Activated CD8-positive, alpha-beta memory T cell treated with anti-CD3 and anti-CD28 coated beads, Interleukin-2, amount 10 ng/mL, durations not matched to agents 7 days and 5 days (primary cell): ENCODE results near the gene JPH2. TPM values are rescaled to one million over a fixed set of nuclear protein-coding genes. Genes with fewer than 3 reads are reported as not detected.

Experiments used
- ATAC-seq: fragments of 150-1000 bp; cut with Tn5 transposase; one replicate; pipeline ENCODE4 v1.10.0; 2021; ENCODE audit warnings: moderate library complexity
- CTCF ChIA-PET: fragments of 350-600 bp; sonication (Branson Sonifier 250); formaldehyde crosslinking; loops from one replicate; lab custom pipeline; 2021; ENCODE audit warnings: antibody characterized with exemption; lab: Charles Lee
- DNase-seq: peaks from one replicate; pipeline ENCODE4 v3.0.0-alpha.2; 2020
- H3K27ac Mint-ChIP-seq: one replicate; pipeline ENCODE4 v1.8.0; 2021; ENCODE audit warnings: mild to moderate bottlenecking, mixed read lengths
- H3K27me3 Mint-ChIP-seq: one replicate; pipeline ENCODE4 v1.8.0; 2021; ENCODE audit warnings: mixed read lengths
- H3K36me3 Mint-ChIP-seq: one replicate; pipeline ENCODE4 v1.8.0; 2021; ENCODE audit warnings: mild to moderate bottlenecking, mixed read lengths
- H3K4me1 Mint-ChIP-seq: one replicate; pipeline ENCODE4 v1.8.0; 2021; ENCODE audit warnings: mixed read lengths
- H3K4me3 Mint-ChIP-seq: one replicate; pipeline ENCODE4 v1.8.0; 2021; ENCODE audit warnings: mild to moderate bottlenecking, moderate library complexity, mixed read lengths
- H3K9me3 Mint-ChIP-seq: one replicate; pipeline ENCODE4 v1.8.0; 2022; ENCODE audit warnings: low read depth, mixed read lengths
- total RNA-seq, 2 experiments: library from RNA; stranded (reverse); gene quantifications; one replicate each; pipeline ENCODE4 v1.2.3, GENCODE V29; 2021

Gene JPH2
- total RNA-seq, 2 experiments from 2014 or later, result not detected

DNA sequence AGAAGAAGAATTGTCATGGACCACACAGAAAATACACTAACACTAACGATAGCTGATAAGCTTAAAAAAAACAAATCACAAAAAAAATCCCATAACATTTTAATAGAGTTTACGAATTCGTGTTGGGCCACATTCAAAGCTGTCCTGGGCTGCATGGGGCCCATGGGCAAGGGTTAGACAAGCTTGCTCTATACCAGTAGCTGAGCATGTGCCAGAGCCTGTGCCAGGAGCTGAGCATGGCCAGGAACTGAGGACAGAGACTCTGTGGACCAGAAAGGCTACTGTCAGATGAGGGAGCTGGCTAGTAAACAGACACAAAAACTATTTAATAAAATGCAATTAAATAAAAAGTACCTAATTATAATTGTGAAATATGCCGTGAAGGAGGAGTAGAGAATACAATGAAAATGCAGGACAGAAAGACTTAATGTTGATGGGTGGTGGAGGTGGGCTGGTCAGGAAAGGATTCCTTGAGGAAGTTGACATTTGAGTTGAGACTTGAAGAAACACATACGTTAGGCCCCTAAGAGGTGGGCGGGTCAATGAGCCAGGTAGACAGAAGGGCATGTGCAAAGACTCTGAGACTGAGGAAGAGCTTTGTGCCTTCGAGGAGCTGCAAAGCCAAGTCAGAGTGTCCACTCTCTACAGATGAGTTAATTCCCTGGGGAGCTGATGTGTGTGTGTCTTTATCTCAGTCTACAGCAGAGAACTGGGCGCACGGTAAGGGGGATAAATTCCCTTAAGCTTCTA lies 66.1 kb downstream of the JPH2 start:
- no peak for DNase-seq
- Mint-ChIP-seq H3K9me3 (no peaks in the 10 kb centered on the region), H3K36me3 (no peaks in the 10 kb centered on the region), H3K27me3 (peaks cover 31% of the 10 kb centered on the region), H3K4me1 (peaks cover 9% of the 10 kb centered on the region), H3K4me3 (no peak overlapping the region), H3K27ac (no peak overlapping the region)
- no peak for ATAC-seq
- CTCF ChIA-PET, result interaction anchor here (0.8 to 3.0 kb wide), 4 partner anchors 21 to 69 kb away, joined by 3 to 18 read pairs (median 4); no protein-coding TSS in a partner anchor

DNA sequence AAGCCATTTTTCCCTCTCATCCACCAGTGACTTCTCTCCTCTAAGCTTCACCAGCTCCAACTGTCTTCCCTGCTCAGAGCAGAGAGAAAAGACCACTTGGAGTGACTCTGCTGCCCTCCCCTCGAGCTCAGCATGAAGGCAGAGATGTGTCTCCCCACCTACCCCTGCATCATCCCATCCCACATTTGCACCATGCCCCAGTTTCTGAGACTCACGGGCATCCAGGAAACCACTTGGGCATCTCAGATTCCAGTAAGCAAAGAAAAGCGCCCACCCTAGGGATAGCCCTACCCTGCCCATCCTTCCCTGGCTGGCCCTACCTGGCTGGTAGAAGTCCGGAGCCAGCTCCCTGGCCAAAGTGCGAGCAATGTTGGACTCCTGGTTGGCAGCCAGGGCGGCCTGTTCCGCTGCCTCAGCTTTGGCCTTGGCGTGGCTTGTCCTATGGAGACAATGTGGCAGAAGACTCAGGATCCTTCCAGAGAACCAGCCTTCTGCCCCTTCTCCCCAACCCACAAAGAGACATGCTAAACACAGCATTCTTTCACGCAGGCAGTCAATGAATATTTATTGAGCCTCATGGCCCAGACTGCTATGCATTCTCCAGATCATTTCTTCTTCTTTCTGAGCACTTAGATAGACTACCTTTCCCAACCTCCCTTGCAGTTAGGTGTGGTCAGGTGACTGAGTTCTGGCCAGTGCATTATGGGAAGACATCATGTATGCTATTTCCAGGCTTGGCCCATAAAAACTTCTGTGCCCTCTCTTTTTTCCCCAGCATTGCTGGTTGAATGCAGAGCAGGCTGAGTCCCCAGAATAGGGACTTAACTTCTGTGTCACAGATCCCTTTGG lies 68.6 kb downstream of the JPH2 start:
- CTCF ChIA-PET, result interaction anchor here (0.7 to 4.9 kb wide), 11 partner anchors 35 to 580 kb away, joined by 3 to 129 read pairs (median 13); partner anchors contain the start of genes FITM2 and JPH2
- H3K9me3 Mint-ChIP-seq, result no peaks in the 10 kb centered on the region
- no peak overlapping the region for H3K27ac Mint-ChIP-seq
- peaks cover 9% of the 10 kb centered on the region for H3K4me1 Mint-ChIP-seq
- H3K36me3 Mint-ChIP-seq, result no peaks in the 10 kb centered on the region
- ATAC-seq (no peak), DNase-seq (no peak)
- no peak overlapping the region for H3K4me3 Mint-ChIP-seq
- H3K27me3 Mint-ChIP-seq, result peaks cover 36% of the 10 kb centered on the region

DNA sequence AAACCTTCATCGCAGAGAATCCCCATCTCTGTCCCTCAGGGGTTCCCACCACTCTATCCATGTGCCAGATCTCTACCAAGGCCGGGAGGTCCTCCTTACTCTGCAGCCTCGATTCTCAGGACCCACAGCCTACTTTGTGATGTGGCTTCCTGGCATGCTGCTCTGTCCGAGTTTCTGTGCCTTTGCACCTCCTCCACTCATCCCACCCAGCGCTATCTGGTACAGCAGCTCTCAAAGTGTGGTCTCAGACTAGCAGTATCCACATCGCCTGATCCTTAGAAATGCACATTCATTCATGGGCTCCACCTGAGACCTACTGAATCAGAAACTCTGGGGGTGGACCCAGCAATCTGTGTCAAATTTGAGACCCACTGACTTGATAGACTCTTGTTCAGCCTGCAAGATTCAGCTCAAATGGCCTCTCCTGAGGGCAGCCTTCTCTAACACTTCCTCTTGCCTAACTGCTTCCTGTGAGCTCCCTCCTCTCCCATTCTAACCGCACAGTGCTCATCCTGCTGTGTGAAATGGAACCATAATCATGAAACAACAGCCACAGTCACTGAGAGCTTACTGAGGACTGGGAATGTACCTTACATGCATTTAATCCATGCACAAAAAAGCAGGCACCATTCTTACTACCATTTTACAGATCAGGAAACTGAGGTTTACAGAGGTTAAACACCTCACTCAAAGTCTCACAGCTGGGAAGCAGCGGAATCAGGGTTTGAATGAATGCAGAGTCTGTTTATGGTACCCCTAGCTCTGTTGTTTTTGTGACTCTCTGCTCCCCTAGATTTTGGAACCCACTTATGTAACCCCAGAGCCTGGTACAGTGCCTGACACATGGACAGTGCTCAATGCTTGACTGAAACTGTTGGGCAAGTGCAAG lies 69.4 kb downstream of the JPH2 start:
- no peaks in the 10 kb centered on the region for H3K9me3 Mint-ChIP-seq
- no peak for ATAC-seq
- DNase-seq, result no peak
- CTCF ChIA-PET, result interaction anchor here (0.6 to 4.9 kb wide), 27 partner anchors 8 to 674 kb away, joined by 3 to 129 read pairs (median 4); partner anchors contain the start of genes FITM2 and JPH2
- peaks cover 9% of the 10 kb centered on the region for H3K4me1 Mint-ChIP-seq
- H3K27me3 Mint-ChIP-seq, result peaks cover 35% of the 10 kb centered on the region
- no peak overlapping the region for H3K4me3 Mint-ChIP-seq
- H3K36me3 Mint-ChIP-seq, result no peaks in the 10 kb centered on the region
- H3K27ac Mint-ChIP-seq, result no peak overlapping the region

DNA sequence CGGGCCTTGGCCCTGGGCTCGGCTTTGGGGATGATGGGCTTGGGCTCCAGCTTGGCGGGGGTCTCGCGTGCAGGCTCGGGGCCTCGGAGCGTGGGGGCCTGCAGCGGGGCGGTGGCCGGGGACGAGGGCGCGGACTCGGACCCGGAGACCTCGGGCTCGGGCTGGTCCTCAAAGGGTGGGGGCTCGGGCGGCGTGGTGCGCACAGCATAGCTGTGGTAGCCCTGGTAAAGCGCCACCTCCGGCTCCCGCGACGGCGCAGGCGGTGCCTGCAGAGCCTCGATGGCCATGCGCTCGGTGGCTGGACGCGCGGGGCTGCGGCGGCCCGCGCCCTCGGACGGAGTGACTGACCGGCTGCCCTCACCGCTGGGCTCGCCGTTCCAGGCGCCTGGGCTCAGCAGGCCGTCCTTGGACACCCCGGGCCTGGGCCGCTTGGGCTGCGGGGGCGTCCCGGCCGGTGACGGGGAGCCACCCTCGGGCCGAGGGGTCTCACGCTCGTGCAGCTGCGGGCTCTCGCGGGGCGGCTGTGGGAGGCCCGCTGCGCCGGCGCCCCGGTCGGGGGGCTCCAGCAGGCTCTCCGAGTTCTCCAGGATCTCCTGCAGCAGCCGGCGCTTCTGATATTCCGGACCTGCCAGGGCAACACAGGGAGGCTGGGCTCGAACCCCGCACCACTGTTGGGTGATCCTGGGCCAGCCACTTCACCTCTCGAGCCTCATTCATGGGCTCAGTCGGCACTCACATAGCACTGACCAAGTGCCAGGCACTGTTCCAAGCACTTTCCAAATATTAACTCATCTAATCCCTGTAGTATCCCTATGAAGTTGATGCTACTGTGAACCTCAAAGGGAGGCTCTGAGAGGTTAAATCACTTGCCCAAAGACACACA lies 71.0 kb downstream of the JPH2 start:
- H3K9me3 Mint-ChIP-seq, result no peaks in the 10 kb centered on the region
- DNase-seq (no peak), ATAC-seq (no peak)
- peaks cover 9% of the 10 kb centered on the region for H3K4me1 Mint-ChIP-seq
- no peak overlapping the region for H3K27ac Mint-ChIP-seq
- no peaks in the 10 kb centered on the region for H3K36me3 Mint-ChIP-seq
- CTCF ChIA-PET, result interaction anchor here (0.6 to 4.9 kb wide), 33 partner anchors 8 to 424 kb away, joined by 3 to 129 read pairs (median 5); partner anchors contain the start of genes FITM2 and JPH2
- H3K4me3 Mint-ChIP-seq, result no peak overlapping the region
- H3K27me3 Mint-ChIP-seq, result peaks cover 28% of the 10 kb centered on the region

DNA sequence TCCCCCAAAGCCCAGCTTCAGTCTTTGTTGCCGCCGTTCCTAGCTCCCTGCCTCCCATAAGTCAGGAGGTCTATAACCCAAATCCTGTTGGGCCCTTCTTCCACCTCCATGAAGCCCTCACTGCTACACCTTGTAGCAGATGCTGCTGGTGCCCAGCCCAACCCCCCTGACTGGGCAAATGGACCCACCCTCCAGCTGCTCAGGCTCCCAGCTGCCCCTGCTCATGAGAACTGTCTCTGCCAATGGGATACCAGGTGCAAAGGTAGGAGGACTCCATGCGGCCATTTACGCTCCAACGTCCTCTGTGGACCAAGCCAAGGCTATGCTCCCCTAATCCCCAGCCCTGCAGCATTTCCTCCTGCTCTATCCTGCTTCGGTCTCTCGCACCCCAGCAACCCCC lies 71.8 kb downstream of the JPH2 start:
- no peak for DNase-seq
- ATAC-seq, result no peak
- Mint-ChIP-seq H3K36me3 (no peaks in the 10 kb centered on the region), H3K27ac (no peak overlapping the region), H3K9me3 (no peaks in the 10 kb centered on the region), H3K4me1 (peaks cover 9% of the 10 kb centered on the region), H3K27me3 (peaks cover 25% of the 10 kb centered on the region), H3K4me3 (no peak overlapping the region)
- CTCF ChIA-PET, result interaction anchor here (1.2 to 4.9 kb wide), 2 partner anchors 74 to 80 kb away, joined by 3 to 129 read pairs; partner anchors contain the start of gene JPH2

DNA sequence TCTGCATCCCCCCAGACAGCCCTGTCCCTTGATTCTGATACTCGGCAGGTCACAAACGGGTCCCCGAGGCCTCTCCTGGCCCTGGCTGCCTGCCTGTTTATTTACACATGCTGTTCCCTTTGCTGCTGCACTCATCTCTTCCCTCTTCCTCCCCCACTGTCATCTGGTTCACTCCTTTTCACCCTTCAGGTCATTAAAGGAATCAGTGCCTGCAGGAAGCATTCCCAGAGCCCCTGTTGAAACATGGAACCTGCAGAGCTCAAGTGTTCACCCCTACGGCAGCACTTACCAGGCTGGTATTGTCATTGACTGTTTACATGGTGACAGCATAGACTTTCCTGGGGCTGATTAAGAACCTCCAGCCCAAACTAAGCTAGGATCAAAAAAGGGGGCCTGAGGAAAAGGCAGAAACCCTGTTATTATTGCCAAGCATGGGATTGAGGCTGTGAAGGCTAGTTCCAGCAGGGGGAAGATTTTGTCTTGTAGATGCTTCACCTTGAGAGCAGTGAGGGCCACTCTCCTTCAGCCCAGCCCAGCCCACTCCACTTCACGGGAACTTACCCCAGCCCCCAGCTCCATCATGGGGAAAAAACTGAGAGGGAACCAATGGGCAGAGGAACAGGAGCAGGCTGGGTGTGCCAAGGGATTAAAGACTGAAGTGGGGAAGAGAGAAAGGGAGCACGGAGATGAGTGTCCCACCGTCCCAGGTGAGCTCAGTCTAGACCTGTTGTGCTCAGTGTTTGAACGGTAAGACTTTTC lies 73.2 kb downstream of the JPH2 start:
- H3K27ac Mint-ChIP-seq, result no peak overlapping the region
- no peaks in the 10 kb centered on the region for H3K36me3 Mint-ChIP-seq
- no peak overlapping the region for H3K4me3 Mint-ChIP-seq
- H3K9me3 Mint-ChIP-seq, result no peaks in the 10 kb centered on the region
- H3K27me3 Mint-ChIP-seq, result peaks cover 31% of the 10 kb centered on the region
- CTCF ChIA-PET, result interaction anchor here (0.8 to 4.9 kb wide), 2 partner anchors 18 to 76 kb away, joined by 4 to 129 read pairs; partner anchors contain the start of gene JPH2
- H3K4me1 Mint-ChIP-seq, result peaks cover 9% of the 10 kb centered on the region
- ATAC-seq, result no peak
- DNase-seq, result no peak

DNA sequence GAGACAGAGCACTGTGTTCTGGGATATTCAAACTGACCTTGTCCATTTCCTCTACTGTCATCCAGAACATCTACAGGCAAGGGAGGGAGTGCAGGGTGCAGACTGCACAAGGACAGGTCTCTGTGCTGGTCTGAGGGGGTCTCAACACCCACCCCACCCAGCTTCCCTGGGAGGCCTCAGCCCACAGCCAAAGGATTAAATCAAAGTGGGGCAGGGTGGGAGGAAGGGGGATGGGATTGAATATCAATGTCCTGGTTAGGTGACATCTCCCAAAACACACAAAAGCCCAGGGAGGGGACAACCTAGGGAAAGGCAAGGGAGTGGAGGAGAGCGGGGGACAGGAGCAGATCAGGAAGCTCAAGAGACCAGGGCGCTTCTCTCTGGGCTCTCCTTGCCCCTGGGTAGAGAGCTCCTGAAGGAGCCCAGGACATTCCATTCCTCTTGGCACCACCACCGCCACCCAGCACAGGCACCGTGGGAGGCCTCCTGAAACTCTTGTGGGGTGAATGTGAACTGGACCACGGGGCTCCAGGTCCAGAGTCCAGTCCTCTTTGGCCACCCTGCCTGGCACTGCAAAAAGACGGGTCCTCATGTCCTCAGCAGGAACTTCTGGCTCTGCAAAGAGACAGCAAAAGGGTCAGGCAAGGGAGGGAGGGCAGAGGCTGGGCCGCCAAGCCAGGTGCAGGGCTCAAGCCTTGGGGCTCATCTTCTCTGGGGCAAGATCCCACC lies 73.9 kb downstream of the JPH2 start:
- H3K4me1 Mint-ChIP-seq, result peaks cover 9% of the 10 kb centered on the region
- H3K9me3 Mint-ChIP-seq, result no peaks in the 10 kb centered on the region
- CTCF ChIA-PET, result interaction anchor here (1.9 to 4.9 kb wide), 2 partner anchors 77 kb away, joined by 9 to 129 read pairs; partner anchors contain the start of gene JPH2
- no peak overlapping the region for H3K4me3 Mint-ChIP-seq
- H3K36me3 Mint-ChIP-seq, result no peaks in the 10 kb centered on the region
- ATAC-seq, result no peak
- peaks cover 34% of the 10 kb centered on the region for H3K27me3 Mint-ChIP-seq
- no peak overlapping the region for H3K27ac Mint-ChIP-seq
- no peak for DNase-seq

DNA sequence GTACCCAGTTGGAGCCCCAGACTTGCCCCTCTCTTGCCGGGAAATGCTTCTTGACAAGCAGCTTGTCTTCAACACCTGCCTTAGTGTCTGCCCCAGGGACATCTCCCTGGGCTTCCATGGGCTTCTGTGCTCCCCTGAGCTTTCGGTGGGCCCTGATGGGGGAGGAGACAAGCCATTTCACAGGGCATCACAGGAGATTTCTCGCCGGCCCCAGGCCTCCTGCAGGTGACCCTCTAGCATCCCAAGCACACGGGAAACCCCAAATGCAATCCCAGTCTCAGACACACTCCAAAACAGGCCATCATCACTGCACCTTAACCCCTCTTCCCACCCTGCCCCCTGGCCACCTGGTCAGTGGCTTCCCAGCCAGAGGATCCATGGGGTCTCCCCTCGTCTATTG lies 74.5 kb downstream of the JPH2 start:
- ATAC-seq (no peak), DNase-seq (no peak)
- peaks cover 6% of the 10 kb centered on the region for H3K4me1 Mint-ChIP-seq
- no peak overlapping the region for H3K27ac Mint-ChIP-seq
- CTCF ChIA-PET, result interaction anchor here (1.9 kb wide), 1 partner anchor 77 kb away, joined by 9 read pairs; no protein-coding TSS in a partner anchor
- no peaks in the 10 kb centered on the region for H3K36me3 Mint-ChIP-seq
- no peak overlapping the region for H3K4me3 Mint-ChIP-seq
- H3K27me3 Mint-ChIP-seq, result peaks cover 35% of the 10 kb centered on the region
- peaks cover 2% of the 10 kb centered on the region for H3K9me3 Mint-ChIP-seq

DNA sequence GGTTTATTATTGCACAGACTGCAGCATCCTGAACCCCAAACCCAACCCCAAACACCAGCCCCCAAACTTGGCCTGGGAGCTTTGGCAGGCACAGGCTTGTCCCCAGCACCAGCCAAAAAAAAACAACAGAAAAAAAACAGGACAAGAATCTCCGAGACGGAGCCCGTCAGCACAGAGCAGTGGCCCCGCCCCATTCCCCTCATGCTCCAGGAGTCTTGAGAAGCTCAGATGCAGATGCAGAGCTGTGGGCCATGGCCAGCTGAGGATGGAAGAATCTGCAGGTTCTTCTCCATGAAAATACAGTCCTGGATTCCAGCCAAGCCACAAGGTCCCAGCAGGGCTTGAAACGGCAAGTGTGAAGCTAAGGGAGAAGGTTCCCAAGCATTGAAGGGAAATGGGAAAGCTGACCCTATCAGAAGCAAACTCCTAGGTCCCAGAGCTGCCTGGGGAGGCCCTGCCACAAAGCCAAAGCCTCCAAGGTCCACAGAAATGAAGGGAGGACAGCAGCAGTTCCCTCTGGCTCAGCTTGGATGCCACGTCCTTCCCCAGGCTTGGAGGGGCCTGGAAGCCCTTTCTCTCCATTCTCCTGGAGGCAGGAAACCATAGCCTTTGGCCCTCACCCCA lies 75.2 kb downstream of the JPH2 start:
- Mint-ChIP-seq H3K27me3 (peaks cover 40% of the 10 kb centered on the region), H3K4me1 (peaks cover 4% of the 10 kb centered on the region), H3K36me3 (no peaks in the 10 kb centered on the region), H3K4me3 (no peak overlapping the region), H3K27ac (no peak overlapping the region), H3K9me3 (peaks cover 2% of the 10 kb centered on the region)
- CTCF ChIA-PET, result interaction anchor here (0.8 to 1.9 kb wide), 2 partner anchors 78 to 199 kb away, joined by 3 to 9 read pairs; partner anchors contain the start of gene FITM2
- ATAC-seq (no peak), DNase-seq (no peak)

DNA sequence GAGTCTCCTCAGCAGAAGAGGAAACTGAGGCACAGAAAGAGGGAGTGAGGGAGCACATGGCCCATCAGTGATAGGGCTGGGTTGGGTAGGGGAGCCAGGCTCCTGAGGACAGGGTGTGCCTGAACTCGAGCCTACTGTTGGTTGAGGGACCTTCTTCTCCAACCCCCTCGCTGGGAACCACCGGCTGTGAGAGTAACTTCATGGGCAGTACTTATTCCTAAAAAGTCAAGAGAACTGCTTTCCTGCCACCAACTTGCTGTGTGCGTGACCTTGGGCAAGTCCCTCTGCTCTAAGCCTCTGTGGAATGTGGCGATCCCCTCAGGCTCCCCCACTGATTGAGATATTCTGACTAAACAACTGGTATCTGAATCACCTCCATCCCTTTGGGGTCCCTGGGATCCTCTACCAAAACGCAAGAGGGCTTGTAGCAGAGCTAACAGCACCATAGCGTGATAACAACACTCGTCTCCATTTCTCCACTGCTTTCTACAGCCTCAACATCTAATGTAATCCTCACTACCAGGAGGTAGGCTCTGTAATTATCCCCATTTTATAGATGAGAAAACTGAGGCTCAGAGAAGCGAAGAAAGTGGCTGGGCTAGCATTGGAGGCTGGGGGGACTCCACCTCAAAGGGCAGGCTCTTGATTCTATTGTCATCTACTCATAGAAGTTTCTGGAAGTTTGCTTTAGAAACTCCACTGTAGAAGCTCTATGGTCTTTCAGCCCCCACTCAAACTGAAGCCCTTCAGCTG lies 76.0 kb downstream of the JPH2 start:
- CTCF ChIA-PET, result interaction anchor here (0.7 to 1.9 kb wide), 3 partner anchors 65 to 200 kb away, joined by 3 to 9 read pairs (median 3); partner anchors contain the start of gene FITM2
- H3K4me3 Mint-ChIP-seq, result no peak overlapping the region
- peaks cover 40% of the 10 kb centered on the region for H3K27me3 Mint-ChIP-seq

More for the DNA sequence above, 76.0 kb downstream of the JPH2 start:
- peaks cover 2% of the 10 kb centered on the region for H3K9me3 Mint-ChIP-seq
- no peak overlapping the region for H3K27ac Mint-ChIP-seq
- no peak for ATAC-seq
- no peaks in the 10 kb centered on the region for H3K36me3 Mint-ChIP-seq
- no peak for DNase-seq
- H3K4me1 Mint-ChIP-seq, result no peaks in the 10 kb centered on the region
